ENCODE measurements around the gene MBOAT2.

Gene MBOAT2

GRCh38 chr2:9018534-9018933, 15.1 kb upstream of the MBOAT2 start:
- H3K4me1 ChIP-seq (ENCODE audit: control insufficient read depth, insufficient read depth, low read length, poor library complexity, severe bottlenecking) = no peaks in the 10 kb centered on the region
- H3K27ac ChIP-seq (ENCODE audit: insufficient read depth, low read length, poor library complexity, severe bottlenecking) = no peak overlapping the region
- no peak overlapping the region for H3K4me3 ChIP-seq (ENCODE audit: insufficient read depth, low read depth, low read length, poor library complexity, severe bottlenecking)
- DNase-seq = no peak
- H3K9me3 ChIP-seq (ENCODE audit: control insufficient read depth, low read length) = no peaks in the 10 kb centered on the region
- no peaks in the 10 kb centered on the region for H3K36me3 ChIP-seq (ENCODE audit: control insufficient read depth, insufficient read depth, low read length)
- peaks cover 3% of the 10 kb centered on the region for H3K27me3 ChIP-seq (replicated peaks; ENCODE audit: control insufficient read depth, insufficient read depth, low read length, poor library complexity, severe bottlenecking)

- no peaks in the 10 kb centered on the region for H3K9me3 ChIP-seq (ENCODE audit: control insufficient read depth, low read length)
- no peaks in the 10 kb centered on the region for H3K4me1 ChIP-seq (ENCODE audit: control insufficient read depth, insufficient read depth, low read length, poor library complexity, severe bottlenecking)
- H3K36me3 ChIP-seq (ENCODE audit: control insufficient read depth, insufficient read depth, low read length) = no peaks in the 10 kb centered on the region
- H3K27me3 ChIP-seq (replicated peaks; ENCODE audit: control insufficient read depth, insufficient read depth, low read length, poor library complexity, severe bottlenecking) = peaks cover 3% of the 10 kb centered on the region
- DNase-seq = no peak
- H3K27ac ChIP-seq (ENCODE audit: insufficient read depth, low read length, poor library complexity, severe bottlenecking) = no peak overlapping the region
- H3K4me3 ChIP-seq (ENCODE audit: insufficient read depth, low read depth, low read length, poor library complexity, severe bottlenecking) = no peak overlapping the region
Observed at GRCh38 chr2:9018109-9018508, 14.6 kb upstream of the MBOAT2 start.

- no peak for DNase-seq
- Histone ChIP-seq H3K4me3 (ENCODE audit: insufficient read depth, low read depth, low read length, poor library complexity, severe bottlenecking) (no peak overlapping the region), H3K27me3 (replicated peaks; ENCODE audit: control insufficient read depth, insufficient read depth, low read length, poor library complexity, severe bottlenecking) (peaks cover 3% of the 10 kb centered on the region), H3K36me3 (ENCODE audit: control insufficient read depth, insufficient read depth, low read length) (no peaks in the 10 kb centered on the region), H3K27ac (ENCODE audit: insufficient read depth, low read length, poor library complexity, severe bottlenecking) (no peak overlapping the region), H3K9me3 (ENCODE audit: control insufficient read depth, low read length) (no peaks in the 10 kb centered on the region), H3K4me1 (ENCODE audit: control insufficient read depth, insufficient read depth, low read length, poor library complexity, severe bottlenecking) (no peaks in the 10 kb centered on the region)
Observed at GRCh38 chr2:9017411-9017810, 13.9 kb upstream of the MBOAT2 start.

- no peak overlapping the region for H3K27ac ChIP-seq (ENCODE audit: insufficient read depth, low read length, poor library complexity, severe bottlenecking)
- no peaks in the 10 kb centered on the region for H3K9me3 ChIP-seq (ENCODE audit: control insufficient read depth, low read length)
- no peak for DNase-seq
- H3K4me3 ChIP-seq (ENCODE audit: insufficient read depth, low read depth, low read length, poor library complexity, severe bottlenecking) = no peak overlapping the region
- H3K27me3 ChIP-seq (replicated peaks; ENCODE audit: control insufficient read depth, insufficient read depth, low read length, poor library complexity, severe bottlenecking) = peaks cover 3% of the 10 kb centered on the region
- no peaks in the 10 kb centered on the region for H3K36me3 ChIP-seq (ENCODE audit: control insufficient read depth, insufficient read depth, low read length)
- H3K4me1 ChIP-seq (ENCODE audit: control insufficient read depth, insufficient read depth, low read length, poor library complexity, severe bottlenecking) = no peaks in the 10 kb centered on the region
Observed at GRCh38 chr2:9015998-9016397, 12.5 kb upstream of the MBOAT2 start.

GRCh38 chr2:9013403-9013802, 9.9 kb upstream of the MBOAT2 start:
- Histone ChIP-seq H3K9me3 (ENCODE audit: control insufficient read depth, low read length) (no peaks in the 10 kb centered on the region), H3K36me3 (ENCODE audit: control insufficient read depth, insufficient read depth, low read length) (no peaks in the 10 kb centered on the region), H3K27me3 (replicated peaks; ENCODE audit: control insufficient read depth, insufficient read depth, low read length, poor library complexity, severe bottlenecking) (no peaks in the 10 kb centered on the region), H3K27ac (ENCODE audit: insufficient read depth, low read length, poor library complexity, severe bottlenecking) (no peak overlapping the region), H3K4me3 (ENCODE audit: insufficient read depth, low read depth, low read length, poor library complexity, severe bottlenecking) (no peak overlapping the region), H3K4me1 (ENCODE audit: control insufficient read depth, insufficient read depth, low read length, poor library complexity, severe bottlenecking) (no peaks in the 10 kb centered on the region)
- no peak for DNase-seq

- Histone ChIP-seq H3K36me3 (ENCODE audit: control insufficient read depth, insufficient read depth, low read length) (no peaks in the 10 kb centered on the region), H3K27me3 (replicated peaks; ENCODE audit: control insufficient read depth, insufficient read depth, low read length, poor library complexity, severe bottlenecking) (no peaks in the 10 kb centered on the region), H3K27ac (ENCODE audit: insufficient read depth, low read length, poor library complexity, severe bottlenecking) (no peak overlapping the region), H3K4me3 (ENCODE audit: insufficient read depth, low read depth, low read length, poor library complexity, severe bottlenecking) (no peak overlapping the region), H3K9me3 (ENCODE audit: control insufficient read depth, low read length) (no peaks in the 10 kb centered on the region), H3K4me1 (ENCODE audit: control insufficient read depth, insufficient read depth, low read length, poor library complexity, severe bottlenecking) (no peaks in the 10 kb centered on the region)
- no peak for DNase-seq
Observed at GRCh38 chr2:9010866-9011265, 7.4 kb upstream of the MBOAT2 start.

- Histone ChIP-seq H3K4me1 (ENCODE audit: control insufficient read depth, insufficient read depth, low read length, poor library complexity, severe bottlenecking) (no peaks in the 10 kb centered on the region), H3K27ac (ENCODE audit: insufficient read depth, low read length, poor library complexity, severe bottlenecking) (no peak overlapping the region), H3K9me3 (ENCODE audit: control insufficient read depth, low read length) (no peaks in the 10 kb centered on the region), H3K27me3 (replicated peaks; ENCODE audit: control insufficient read depth, insufficient read depth, low read length, poor library complexity, severe bottlenecking) (no peaks in the 10 kb centered on the region), H3K4me3 (ENCODE audit: insufficient read depth, low read depth, low read length, poor library complexity, severe bottlenecking) (no peak overlapping the region), H3K36me3 (ENCODE audit: control insufficient read depth, insufficient read depth, low read length) (no peaks in the 10 kb centered on the region)
- DNase-seq = no peak
Observed at GRCh38 chr2:9008951-9009664, 5.6 kb upstream of the MBOAT2 start.

GRCh38 chr2:9006368-9006767, 2.9 kb upstream of the MBOAT2 start:
- Histone ChIP-seq H3K4me1 (ENCODE audit: control insufficient read depth, insufficient read depth, low read length, poor library complexity, severe bottlenecking) (peaks cover 5% of the 10 kb centered on the region), H3K27me3 (replicated peaks; ENCODE audit: control insufficient read depth, insufficient read depth, low read length, poor library complexity, severe bottlenecking) (no peaks in the 10 kb centered on the region), H3K9me3 (ENCODE audit: control insufficient read depth, low read length) (no peaks in the 10 kb centered on the region), H3K4me3 (ENCODE audit: insufficient read depth, low read depth, low read length, poor library complexity, severe bottlenecking) (no peak overlapping the region), H3K36me3 (ENCODE audit: control insufficient read depth, insufficient read depth, low read length) (no peaks in the 10 kb centered on the region), H3K27ac (ENCODE audit: insufficient read depth, low read length, poor library complexity, severe bottlenecking) (no peak overlapping the region)
- DNase-seq = no peak

GRCh38 chr2:9004338-9005204, 1.1 kb upstream of the MBOAT2 start:
- Histone ChIP-seq H3K27me3 (replicated peaks; ENCODE audit: control insufficient read depth, insufficient read depth, low read length, poor library complexity, severe bottlenecking) (no peaks in the 10 kb centered on the region), H3K4me3 (ENCODE audit: insufficient read depth, low read depth, low read length, poor library complexity, severe bottlenecking) (peak overlapping the region; percentile 60), H3K9me3 (ENCODE audit: control insufficient read depth, low read length) (no peaks in the 10 kb centered on the region), H3K36me3 (ENCODE audit: control insufficient read depth, insufficient read depth, low read length) (no peaks in the 10 kb centered on the region), H3K4me1 (ENCODE audit: control insufficient read depth, insufficient read depth, low read length, poor library complexity, severe bottlenecking) (peaks cover 5% of the 10 kb centered on the region), H3K27ac (ENCODE audit: insufficient read depth, low read length, poor library complexity, severe bottlenecking) (no peak overlapping the region)
- no peak for DNase-seq

GRCh38 chr2:9003366-9003615, 193 bp downstream of the MBOAT2 start:
- H3K27me3 ChIP-seq (replicated peaks; ENCODE audit: control insufficient read depth, insufficient read depth, low read length, poor library complexity, severe bottlenecking) = no peaks in the 10 kb centered on the region

More at GRCh38 chr2:9003366-9003615, 193 bp downstream of the MBOAT2 start:
- no peaks in the 10 kb centered on the region for H3K9me3 ChIP-seq (ENCODE audit: control insufficient read depth, low read length)
- H3K4me3 ChIP-seq (ENCODE audit: insufficient read depth, low read depth, low read length, poor library complexity, severe bottlenecking) = peak overlapping the region; percentile 70
- peaks cover 5% of the 10 kb centered on the region for H3K4me1 ChIP-seq (ENCODE audit: control insufficient read depth, insufficient read depth, low read length, poor library complexity, severe bottlenecking)
- DNase-seq = no peak
- H3K27ac ChIP-seq (ENCODE audit: insufficient read depth, low read length, poor library complexity, severe bottlenecking) = no peak overlapping the region
- H3K36me3 ChIP-seq (ENCODE audit: control insufficient read depth, insufficient read depth, low read length) = no peaks in the 10 kb centered on the region

Measured in effector memory CD4-positive, alpha-beta T cell (primary cell).